ENCODE measurements around the gene PGM2L1.

The PGM2L1 gene

GRCh38 chr11:74444173-74444826 is 46.1 kb upstream of the PGM2L1 start:
- no peak for TF ChIP-seq CTCF (conservative IDR thresholded peaks at IDR 0.05; ENCODE audit: low read length)

GRCh38 chr11:74443071-74443864 is 45.0 kb upstream of the PGM2L1 start:
- H3K9me3 ChIP-seq (ENCODE audit: insufficient read depth, low read depth, low read length), result no peaks in the 10 kb centered on the region; the same call in 1 of the 2 replicates

More at GRCh38 chr11:74444173-74444826, 46.1 kb upstream of the PGM2L1 start:
- no peaks in the 10 kb centered on the region for H4K20me1 ChIP-seq (ENCODE audit: insufficient read depth, low read length, poor library complexity, severe bottlenecking)
- no peaks in the 10 kb centered on the region for H3K36me3 ChIP-seq (ENCODE audit: insufficient read depth, low read length)
- no peaks in the 10 kb centered on the region for H3K9me2 ChIP-seq (replicated peaks; ENCODE audit: low read depth, low read length)
- H3K4me1 ChIP-seq (ENCODE audit: insufficient read depth, low read length, poor library complexity, severe bottlenecking), result no peaks in the 10 kb centered on the region
- H3K4me3 ChIP-seq (ENCODE audit: low read length, poor library complexity, severe bottlenecking), result no peak overlapping the region
- no peak overlapping the region for H3K9ac ChIP-seq (ENCODE audit: low read depth, low read length, poor library complexity, severe bottlenecking)
- H3K9me3 ChIP-seq (ENCODE audit: insufficient read depth, low read depth, low read length), result no peaks in the 10 kb centered on the region; the same call in 1 of the 2 replicates
- H2AFZ ChIP-seq (ENCODE audit: low read length), result no peak overlapping the region
- H3K79me2 ChIP-seq (ENCODE audit: insufficient read depth, low read length), result no peaks in the 10 kb centered on the region
- no peak overlapping the region for H3K4me2 ChIP-seq (ENCODE audit: low read depth, low read length, poor library complexity, severe bottlenecking)
- H3K27me3 ChIP-seq (ENCODE audit: insufficient read depth, low read length, poor library complexity, severe bottlenecking), result no peaks in the 10 kb centered on the region
- H3F3A ChIP-seq (ENCODE audit: low read depth), result no peaks in the 10 kb centered on the region

GRCh38 chr11:74442636-74443035 is 44.4 kb upstream of the PGM2L1 start:
- no peaks in the 10 kb centered on the region for H3K79me2 ChIP-seq (ENCODE audit: insufficient read depth, low read length)
- H3K4me2 ChIP-seq (ENCODE audit: low read depth, low read length, poor library complexity, severe bottlenecking), result no peak overlapping the region
- no peak overlapping the region for H3K4me3 ChIP-seq (ENCODE audit: low read length, poor library complexity, severe bottlenecking)
- H2AFZ ChIP-seq (ENCODE audit: low read length), result no peak overlapping the region
- no peaks in the 10 kb centered on the region for H3K4me1 ChIP-seq (ENCODE audit: insufficient read depth, low read length, poor library complexity, severe bottlenecking)
- TF ChIP-seq EZH2phosphoT487 (IDR thresholded peaks at IDR 0.05; ENCODE audit: borderline replicate concordance) (no peak), CTCF (conservative IDR thresholded peaks at IDR 0.05; ENCODE audit: low read length) (no peak)
- H3K36me3 ChIP-seq (ENCODE audit: insufficient read depth, low read length), result no peaks in the 10 kb centered on the region
- no peaks in the 10 kb centered on the region for H4K20me1 ChIP-seq (ENCODE audit: insufficient read depth, low read length, poor library complexity, severe bottlenecking)
- no peaks in the 10 kb centered on the region for H3K9me2 ChIP-seq (replicated peaks; ENCODE audit: low read depth, low read length)
- no peaks in the 10 kb centered on the region for H3K27me3 ChIP-seq (ENCODE audit: insufficient read depth, low read length, poor library complexity, severe bottlenecking)
- H3K9me3 ChIP-seq (ENCODE audit: insufficient read depth, low read depth, low read length), result no peaks in the 10 kb centered on the region; the same call in 1 of the 2 replicates
- H3K9ac ChIP-seq (ENCODE audit: low read depth, low read length, poor library complexity, severe bottlenecking), result no peak overlapping the region
- H3F3A ChIP-seq (ENCODE audit: low read depth), result no peaks in the 10 kb centered on the region

More at GRCh38 chr11:74443071-74443864, 45.0 kb upstream of the PGM2L1 start:
- no peaks in the 10 kb centered on the region for H3K4me1 ChIP-seq (ENCODE audit: insufficient read depth, low read length, poor library complexity, severe bottlenecking)
- no peaks in the 10 kb centered on the region for H3K27me3 ChIP-seq (ENCODE audit: insufficient read depth, low read length, poor library complexity, severe bottlenecking)
- no peaks in the 10 kb centered on the region for H3K36me3 ChIP-seq (ENCODE audit: insufficient read depth, low read length)
- no peaks in the 10 kb centered on the region for H4K20me1 ChIP-seq (ENCODE audit: insufficient read depth, low read length, poor library complexity, severe bottlenecking)
- no peak overlapping the region for H2AFZ ChIP-seq (ENCODE audit: low read length)
- H3K79me2 ChIP-seq (ENCODE audit: insufficient read depth, low read length), result no peaks in the 10 kb centered on the region
- no peak overlapping the region for H3K4me3 ChIP-seq (ENCODE audit: low read length, poor library complexity, severe bottlenecking)
- no peaks in the 10 kb centered on the region for H3F3A ChIP-seq (ENCODE audit: low read depth)
- no peak overlapping the region for H3K9ac ChIP-seq (ENCODE audit: low read depth, low read length, poor library complexity, severe bottlenecking)
- H3K4me2 ChIP-seq (ENCODE audit: low read depth, low read length, poor library complexity, severe bottlenecking), result no peak overlapping the region
- no peak for TF ChIP-seq CTCF (conservative IDR thresholded peaks at IDR 0.05; ENCODE audit: low read length)
- TF ChIP-seq EZH2phosphoT487 (IDR thresholded peaks at IDR 0.05; ENCODE audit: borderline replicate concordance), result no peak
- no peaks in the 10 kb centered on the region for H3K9me2 ChIP-seq (replicated peaks; ENCODE audit: low read depth, low read length)
